HepG2 (cell line): ENCODE results near the gene KRTAP10-6. TPM values are rescaled to one million over a fixed set of nuclear protein-coding genes. Genes with fewer than 3 reads are reported as not detected.

Source experiments
- ATAC-seq: fragments of 200-7000 bp; cut with Tn5 transposase; 3 replicates; pipeline ENCODE4 v1.9.1; 2020; ENCODE audit warnings: mild to moderate bottlenecking, moderate library complexity
- BruUV-seq: library from RNA; stranded (reverse); fragments of 400-500 nt; replicated peaks from 2 replicates; lab custom pipeline; 2021; lab: Mats Ljungman, UMichigan
- CTCF ChIA-PET: fragments of 300-600 bp; formaldehyde crosslinking; extraction: SDS; loops from one replicate; lab custom pipeline; 2021; ENCODE audit warnings: low total read pairs, inconsistent platforms, low intra/inter-chr PET ratio; lab: Yijun Ruan, JAX
- POLR2A ChIA-PET: fragments of 350-600 bp; sonication (Branson Sonifier 250); formaldehyde crosslinking; loops from one replicate; lab custom pipeline; 2020; ENCODE audit warnings: antibody characterized with exemption, inconsistent platforms; lab: Yijun Ruan, JAX
- DNase-seq: peaks from one replicate; pipeline ENCODE4 v3.0.0-alpha.2; 2015; ENCODE audit warnings: low spot score
- FAIRE-seq: peaks from 3 replicates; lab custom pipeline; 2011; peaks lifted over from hg19 to GRCh38; lab: Jason Lieb, UNC
- H2AFZ ChIP-seq: one replicate; pipeline ENCODE4 v1.6.1; 2011; ENCODE audit warnings: low read length, inconsistent platforms
- H3K27ac ChIP-seq: fragments of 300-600 bp; 3 replicates; pipeline ENCODE4 v1.8.0; 2011; ENCODE audit warnings: mixed run types, mild to moderate bottlenecking, mixed read lengths, low read length, inconsistent platforms; ENCODE audit not compliant: insufficient read depth; ENCODE audit errors: extremely low read length
- H3K27me3 ChIP-seq, 2 experiments: fragments of 200-600 bp in 1 of 2; 2 replicates in 1 of 2; 3 replicates in 1 of 2; pipeline versions ENCODE4 v1.6.0 to v1.8.0; 2011; ENCODE audit warnings: low read length in 2 of 2, mild to moderate bottlenecking in 2 of 2, moderate library complexity in 2 of 2, inconsistent platforms in 1 of 2; ENCODE audit not compliant: insufficient read depth in 2 of 2, control insufficient read depth in 1 of 2
- H3K36me3 ChIP-seq, 2 experiments: fragments of 200-600 bp in 1 of 2; replicated peaks in 1 of 2; 2 replicates in 1 of 2; 3 replicates in 1 of 2; pipeline versions ENCODE4 v1.5.1 to v1.8.0; 2011; ENCODE audit warnings: low read length in 2 of 2, inconsistent platforms in 1 of 2; ENCODE audit not compliant: insufficient read depth in 2 of 2, control insufficient read depth in 1 of 2
- H3K4me1 ChIP-seq: 2 replicates; pipeline ENCODE4 v1.5.1; 2012; ENCODE audit warnings: low read length, inconsistent platforms; ENCODE audit not compliant: insufficient read depth
- H3K4me2 ChIP-seq: 2 replicates; pipeline ENCODE4 v1.6.0; 2011; ENCODE audit warnings: low read depth, low read length, inconsistent platforms
- H3K4me3 ChIP-seq, 3 experiments: fragments of 200-600 bp in 1 of 3; sonication (generic), shearing (Covaris generic) in 1 of 3; replicated peaks in 1 of 3; 2 replicates each; pipeline ENCODE4 v1.5.1; 2011 to 2016; ENCODE audit warnings: low read length in 3 of 3, inconsistent platforms in 2 of 3, low read depth in 2 of 3, mild to moderate bottlenecking in 2 of 3, control low read depth in 1 of 3, mixed read lengths in 1 of 3; ENCODE audit not compliant: insufficient read depth in 1 of 3
- H3K79me2 ChIP-seq: one replicate; pipeline ENCODE4 v1.6.1; 2011; ENCODE audit warnings: low read length, inconsistent platforms; ENCODE audit not compliant: insufficient read depth
- H3K9ac ChIP-seq: 2 replicates; pipeline ENCODE4 v1.6.0; 2011; ENCODE audit warnings: mild to moderate bottlenecking, low read depth, low read length, inconsistent platforms; ENCODE audit not compliant: insufficient read depth
- H3K9me3 ChIP-seq: 2 replicates; pipeline ENCODE4 v1.5.1; 2012; ENCODE audit warnings: mild to moderate bottlenecking, low read length
- H4K20me1 ChIP-seq: 2 replicates; pipeline ENCODE4 v1.6.0; 2011; ENCODE audit warnings: inconsistent platforms, mild to moderate bottlenecking, low read length, moderate library complexity; ENCODE audit not compliant: insufficient read depth
- ATF7 ChIP-seq, 2 experiments: fragments of 450-650 bp in 1 of 2; sonication (generic) in 1 of 2; formaldehyde crosslinking in 1 of 2; IDR thresholded peaks; 2 replicates each; pipeline versions ENCODE4 v1.4.0 to v1.6.1; 2016 to 2020; ENCODE audit warnings: antibody characterized with exemption in 1 of 2, mild to moderate bottlenecking in 1 of 2, missing genetic modification reagents in 1 of 2
- GATAD1 ChIP-seq: IDR thresholded peaks from 2 replicates; pipeline ENCODE4 v1.6.1; 2016; ENCODE audit warnings: missing genetic modification reagents, missing compliant biosample characterization
- MTA3 ChIP-seq: sonication (generic); formaldehyde crosslinking; IDR thresholded peaks from 2 replicates; pipeline ENCODE4 v1.4.0; 2020; ENCODE audit warnings: missing genetic modification reagents
- MTERF4 ChIP-seq: sonication (generic); formaldehyde crosslinking; IDR thresholded peaks from 2 replicates; pipeline ENCODE4 v1.8.0; 2023; ENCODE audit warnings: mild to moderate bottlenecking, missing genetic modification reagents
- PITX1 ChIP-seq: sonication (generic); formaldehyde crosslinking; IDR thresholded peaks from 2 replicates; pipeline ENCODE4 v1.5.1; 2020; ENCODE audit warnings: mild to moderate bottlenecking, missing genetic modification reagents
- RAD51 ChIP-seq: fragments of 450-650 bp; IDR thresholded peaks from 2 replicates; pipeline ENCODE4 v1.6.1; 2016; ENCODE audit warnings: borderline replicate concordance
- ZSCAN20 ChIP-seq: sonication (generic); formaldehyde crosslinking; IDR thresholded peaks from 2 replicates; pipeline ENCODE4 v1.4.0; 2020; ENCODE audit warnings: missing genetic modification reagents, mild to moderate bottlenecking, borderline replicate concordance
- WGBS: methylation state at CpG from one replicate; pipeline ENCODE4 v1.1.6; 2017; ENCODE audit warnings: low lambda C conversion rate; 5-methylcytosine and 5-hydroxymethylcytosine counted together
- in situ Hi-C: cut with HindIII; loops from 2 replicates; pipeline ENCODE4 v1.10.0; 2017; ENCODE audit warnings: low pct_unique_long_range_greater_than_20kb; ENCODE audit not compliant: extremely low pct_ligation_motif_present
- intact Hi-C: fragments of 100-400 bp; cut with micrococcal nuclease; formaldehyde crosslinking; loops from one replicate; pipeline ENCODE4 v1.10.0; 2022; ENCODE audit not compliant: unreplicated experiment
- polyA plus RNA-seq, 8 experiments: library from polyadenylated mRNA; depleted of rRNA in 3 of 8; stranded (reverse) in 7 of 8; unstranded in 1 of 8; fragments of >200 nt; fragmentation: Illumina TruSeq in 4 of 8; extraction: Trizol in 4 of 8; gene quantifications; 2 replicates each; pipeline versions ENCODE4 v1.2.1 to v1.2.3, GENCODE V29; 2011 to 2016; ENCODE audit warnings: low read depth in 4 of 8, missing spikeins in 1 of 8, mixed read lengths in 1 of 8; ENCODE audit not compliant: insufficient read depth in 1 of 8
- total RNA-seq, 5 experiments: library from RNA; depleted of rRNA; stranded (reverse); fragments of >200 nt; fragmentation: Illumina TruSeq; extraction: Trizol; gene quantifications; 2 replicates each; pipeline ENCODE4 v1.2.3, GENCODE V29; 2016; ENCODE audit warnings: low read depth in 1 of 5
- TF ChIP-seq, protein P1 (sequence below): sonication (generic); formaldehyde crosslinking; IDR thresholded peaks from 2 replicates; pipeline ENCODE4 v1.4.0; 2020; ENCODE audit warnings: missing genetic modification reagents
- TF ChIP-seq, protein P2 (sequence below): sonication (generic); formaldehyde crosslinking; IDR thresholded peaks from 2 replicates; pipeline ENCODE4 v1.5.1; 2020; ENCODE audit warnings: mild to moderate bottlenecking, missing genetic modification reagents, moderate library complexity

The KRTAP10-6 gene
- total and polyA plus RNA-seq, 2 of the 13 experiments (the other 11 are each of a cell fraction or from before 2014, with no cell fraction given), result not detected

- Histone ChIP-seq H3K4me3 (no peak overlapping the region), H4K20me1 (no peaks in the 10 kb centered on the region), H3K4me2 (no peak overlapping the region), H3K4me1 (no peaks in the 10 kb centered on the region), H3K27ac (no peak overlapping the region), H3K9ac (no peak overlapping the region), H3K79me2 (no peaks in the 10 kb centered on the region), H2AFZ (no peak overlapping the region), H3K36me3 (no peaks in the 10 kb centered on the region), H3K27me3 (no peaks in the 10 kb centered on the region), H3K9me3 (no peaks in the 10 kb centered on the region)
- WGBS, result 81% methylated on average over 1 of the region's 1 CpG
- ATAC-seq (no peak), DNase-seq (no peak), FAIRE-seq (no peak)
- intact Hi-C loops, result no loop called here
- BruUV-seq, result no TSS peak
- in situ Hi-C loops, result no loop called here
- ChIA-PET POLR2A (no interaction called here), CTCF (interaction anchor here (0.5 kb wide), 1 partner anchor 10 kb away, joined by 3 read pairs; no protein-coding TSS in a partner anchor)
- TF ChIP-seq MTERF4 (CRISPR knock-in tag) (no peak), PITX1 (CRISPR knock-in tag) (no peak), RAD51 (no peak), MTA3 (CRISPR knock-in tag) (no peak), ZSCAN20 (no peak), ATF7 (IDR thresholded peaks at IDR 0.05) (no peak), ATF7 (CRISPR knock-in tag; IDR thresholded peaks at IDR 0.05) (no peak), GATAD1 (no peak)
- TF ChIP-seq, protein P1, sequence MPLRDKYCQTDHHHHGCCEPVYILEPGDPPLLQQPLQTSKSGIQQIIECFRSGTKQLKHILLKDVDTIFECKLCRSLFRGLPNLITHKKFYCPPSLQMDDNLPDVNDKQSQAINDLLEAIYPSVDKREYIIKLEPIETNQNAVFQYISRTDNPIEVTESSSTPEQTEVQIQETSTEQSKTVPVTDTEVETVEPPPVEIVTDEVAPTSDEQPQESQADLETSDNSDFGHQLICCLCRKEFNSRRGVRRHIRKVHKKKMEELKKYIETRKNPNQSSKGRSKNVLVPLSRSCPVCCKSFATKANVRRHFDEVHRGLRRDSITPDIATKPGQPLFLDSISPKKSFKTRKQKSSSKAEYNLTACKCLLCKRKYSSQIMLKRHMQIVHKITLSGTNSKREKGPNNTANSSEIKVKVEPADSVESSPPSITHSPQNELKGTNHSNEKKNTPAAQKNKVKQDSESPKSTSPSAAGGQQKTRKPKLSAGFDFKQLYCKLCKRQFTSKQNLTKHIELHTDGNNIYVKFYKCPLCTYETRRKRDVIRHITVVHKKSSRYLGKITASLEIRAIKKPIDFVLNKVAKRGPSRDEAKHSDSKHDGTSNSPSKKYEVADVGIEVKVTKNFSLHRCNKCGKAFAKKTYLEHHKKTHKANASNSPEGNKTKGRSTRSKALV, result no peak
- TF ChIP-seq, protein P2, sequence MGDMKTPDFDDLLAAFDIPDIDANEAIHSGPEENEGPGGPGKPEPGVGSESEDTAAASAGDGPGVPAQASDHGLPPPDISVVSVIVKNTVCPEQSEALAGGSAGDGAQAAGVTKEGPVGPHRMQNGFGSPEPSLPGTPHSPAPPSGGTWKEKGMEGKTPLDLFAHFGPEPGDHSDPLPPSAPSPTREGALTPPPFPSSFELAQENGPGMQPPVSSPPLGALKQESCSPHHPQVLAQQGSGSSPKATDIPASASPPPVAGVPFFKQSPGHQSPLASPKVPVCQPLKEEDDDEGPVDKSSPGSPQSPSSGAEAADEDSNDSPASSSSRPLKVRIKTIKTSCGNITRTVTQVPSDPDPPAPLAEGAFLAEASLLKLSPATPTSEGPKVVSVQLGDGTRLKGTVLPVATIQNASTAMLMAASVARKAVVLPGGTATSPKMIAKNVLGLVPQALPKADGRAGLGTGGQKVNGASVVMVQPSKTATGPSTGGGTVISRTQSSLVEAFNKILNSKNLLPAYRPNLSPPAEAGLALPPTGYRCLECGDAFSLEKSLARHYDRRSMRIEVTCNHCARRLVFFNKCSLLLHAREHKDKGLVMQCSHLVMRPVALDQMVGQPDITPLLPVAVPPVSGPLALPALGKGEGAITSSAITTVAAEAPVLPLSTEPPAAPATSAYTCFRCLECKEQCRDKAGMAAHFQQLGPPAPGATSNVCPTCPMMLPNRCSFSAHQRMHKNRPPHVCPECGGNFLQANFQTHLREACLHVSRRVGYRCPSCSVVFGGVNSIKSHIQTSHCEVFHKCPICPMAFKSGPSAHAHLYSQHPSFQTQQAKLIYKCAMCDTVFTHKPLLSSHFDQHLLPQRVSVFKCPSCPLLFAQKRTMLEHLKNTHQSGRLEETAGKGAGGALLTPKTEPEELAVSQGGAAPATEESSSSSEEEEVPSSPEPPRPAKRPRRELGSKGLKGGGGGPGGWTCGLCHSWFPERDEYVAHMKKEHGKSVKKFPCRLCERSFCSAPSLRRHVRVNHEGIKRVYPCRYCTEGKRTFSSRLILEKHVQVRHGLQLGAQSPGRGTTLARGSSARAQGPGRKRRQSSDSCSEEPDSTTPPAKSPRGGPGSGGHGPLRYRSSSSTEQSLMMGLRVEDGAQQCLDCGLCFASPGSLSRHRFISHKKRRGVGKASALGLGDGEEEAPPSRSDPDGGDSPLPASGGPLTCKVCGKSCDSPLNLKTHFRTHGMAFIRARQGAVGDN (CRISPR knock-in tag), result no peak
Measured at GRCh38 chr21:44564099-44564498, 28.2 kb downstream of the KRTAP10-6 start.
